IPS-15b (cell line): Measurements from ENCODE around the gene UBXN2A.
A peak's percentile ranks its signal among the peaks of the same experiment; 100 is the strongest.
"Not testable (repeated sequence)": the region's sequence is repeated elsewhere in the genome, so short reads cannot be mapped to it uniquely, and the experiment has no call there.

Experiments used
- H3K27me3 ChIP-seq: one replicate; pipeline ENCODE4 v1.6.1; 2013; ENCODE audit warnings: low read length; ENCODE audit not compliant: control insufficient read depth, insufficient read depth
- H3K36me3 ChIP-seq: one replicate; pipeline ENCODE4 v1.6.1; 2013; ENCODE audit warnings: low read length; ENCODE audit not compliant: control insufficient read depth, insufficient read depth
- H3K4me1 ChIP-seq: one replicate; pipeline ENCODE4 v1.6.1; 2013; ENCODE audit warnings: mild to moderate bottlenecking, low read length; ENCODE audit not compliant: control insufficient read depth, insufficient read depth
- H3K4me3 ChIP-seq: one replicate; pipeline ENCODE4 v1.5.1; 2013; ENCODE audit warnings: low read depth, low read length
- H3K9ac ChIP-seq: one replicate; pipeline ENCODE4 v1.6.1; 2013; ENCODE audit warnings: low read depth, mild to moderate bottlenecking, low read length
- H3K9me3 ChIP-seq: one replicate; pipeline ENCODE4 v1.6.1; 2013; ENCODE audit warnings: mild to moderate bottlenecking, low read length; ENCODE audit not compliant: control insufficient read depth, insufficient read depth

The UBXN2A gene

DNA sequence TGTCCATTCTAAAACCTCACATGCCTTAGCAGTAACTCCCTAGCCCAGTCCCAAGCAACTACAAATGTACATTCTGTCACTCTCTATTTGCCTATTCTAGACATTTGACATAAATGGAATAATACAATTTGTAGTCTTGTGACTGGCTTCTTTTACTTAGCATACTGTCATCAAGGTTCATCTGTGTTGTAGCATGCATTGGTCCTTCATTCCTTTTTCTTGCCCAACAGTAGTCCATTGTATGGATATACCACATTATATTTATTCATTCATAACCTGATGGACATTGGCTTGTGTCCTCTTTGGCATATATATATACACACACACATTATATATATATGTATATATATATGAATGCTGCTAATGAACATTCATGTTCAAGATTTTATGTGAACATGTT is 67.4 kb downstream of the UBXN2A start:
- Histone ChIP-seq H3K4me1 (peaks cover 3% of the 10 kb centered on the region), H3K4me3 (no peak overlapping the region), H3K9ac (no peak overlapping the region), H3K36me3 (no peaks in the 10 kb centered on the region), H3K27me3 (peaks cover 4% of the 10 kb centered on the region), H3K9me3 (no peaks in the 10 kb centered on the region)

DNA sequence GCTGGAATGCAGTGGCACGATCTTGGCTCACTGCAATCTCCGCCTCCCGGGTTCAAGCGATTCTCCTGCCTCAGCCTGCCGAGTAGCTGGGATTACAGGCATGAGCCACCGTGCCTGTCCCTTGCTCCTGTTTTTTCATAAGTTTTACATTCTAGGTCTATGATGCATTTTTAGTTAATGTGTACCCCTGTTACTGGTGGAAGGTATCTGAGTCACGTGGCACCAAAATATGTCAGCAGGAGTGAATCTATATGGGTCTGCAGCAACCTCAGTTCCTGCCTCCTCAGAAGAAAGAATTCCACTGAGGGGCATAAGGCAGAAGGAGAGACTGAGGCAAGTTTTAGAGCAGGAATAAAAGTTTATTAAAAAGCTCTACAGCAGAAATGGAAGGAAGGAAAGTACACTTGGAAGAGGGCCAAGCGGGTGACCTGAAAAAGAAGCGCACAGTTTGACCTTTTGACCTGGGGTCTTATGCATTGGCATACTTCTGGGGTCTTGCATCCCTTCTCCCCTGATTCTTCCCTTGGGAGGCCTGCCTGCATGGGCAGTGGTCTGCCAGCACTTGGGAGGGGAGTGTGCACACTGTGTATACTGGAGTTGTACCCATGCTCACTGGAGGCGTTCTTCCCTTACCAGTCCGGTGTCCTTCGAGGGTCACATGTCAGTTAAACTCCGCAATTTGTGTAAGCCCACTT is 68.6 kb downstream of the UBXN2A start:
- H3K36me3 ChIP-seq: no peaks in the 10 kb centered on the region
- H3K4me3 ChIP-seq: no peak overlapping the region
- no peak overlapping the region for H3K9ac ChIP-seq
- H3K9me3 ChIP-seq: no peaks in the 10 kb centered on the region
- peaks cover 4% of the 10 kb centered on the region for H3K27me3 ChIP-seq
- H3K4me1 ChIP-seq: peaks cover 3% of the 10 kb centered on the region

DNA sequence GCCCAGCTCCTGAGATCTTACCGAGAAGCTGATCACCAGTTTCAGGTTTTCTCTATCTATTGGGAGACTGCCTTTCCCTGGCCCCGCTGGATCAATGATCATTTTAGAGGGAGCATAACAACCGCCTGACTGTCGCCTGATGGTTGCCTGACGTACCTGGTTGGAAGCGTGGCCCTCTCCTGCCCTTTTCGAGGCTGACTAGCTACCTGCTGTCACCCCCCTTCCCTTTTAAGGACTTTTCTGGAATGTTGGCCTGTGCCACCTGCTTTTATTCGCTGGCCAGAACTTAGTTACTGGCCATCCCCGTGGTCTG is 69.1 kb downstream of the UBXN2A start:
- H3K27me3 ChIP-seq: peaks cover 4% of the 10 kb centered on the region
- peak overlapping the region; percentile 54 for H3K4me3 ChIP-seq
- H3K9ac ChIP-seq: no peak overlapping the region
- H3K4me1 ChIP-seq: peaks cover 3% of the 10 kb centered on the region
- H3K9me3 ChIP-seq: no peaks in the 10 kb centered on the region
- no peaks in the 10 kb centered on the region for H3K36me3 ChIP-seq

DNA sequence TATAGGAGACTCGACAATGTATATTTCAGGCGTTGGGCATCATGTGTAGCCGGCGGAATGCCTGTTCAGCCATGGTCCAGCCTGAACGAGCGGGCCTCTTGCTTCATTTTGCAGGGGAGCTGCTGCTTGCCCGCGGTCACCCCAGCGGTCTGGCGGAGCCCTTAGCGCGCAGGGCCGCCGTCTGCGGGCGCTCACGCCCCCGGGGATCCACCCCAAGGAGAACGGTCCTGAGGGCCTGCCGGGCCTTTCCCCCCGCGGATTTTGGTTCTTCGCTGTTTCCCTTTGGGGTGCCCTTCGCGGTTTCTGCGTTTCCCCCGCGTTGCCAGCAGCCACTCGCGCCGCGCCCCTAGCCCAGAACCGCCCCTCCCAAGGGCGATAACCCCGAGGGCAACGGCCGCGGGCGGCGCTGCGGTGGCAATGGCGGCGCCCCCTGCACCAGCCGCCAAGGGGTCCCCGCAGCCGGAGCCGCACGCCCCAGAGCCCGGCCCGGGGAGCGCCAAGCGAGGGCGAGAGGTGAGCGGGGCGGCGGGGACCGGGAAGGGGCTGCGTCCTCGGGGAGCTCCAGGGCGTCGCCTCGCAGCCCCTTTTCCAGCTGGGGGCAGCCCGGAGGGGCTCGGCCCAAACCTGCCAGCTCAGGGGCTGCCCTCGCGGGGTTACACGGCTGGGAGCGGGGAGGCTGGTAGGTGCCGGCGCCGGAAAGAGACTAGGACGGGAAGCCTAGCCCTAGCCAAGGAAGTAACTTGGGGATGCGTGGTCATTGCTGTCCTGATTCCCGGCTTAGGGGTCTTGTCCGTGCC is 69.6 kb downstream of the UBXN2A start, which contains the start of gene MFSD2B:
Gene MFSD2B (plus strand): TSS at position 406 of the 797 bp plus-strand sequence. CDS start 12 bp downstream, at position 418.
- Histone ChIP-seq H3K9me3 (no peaks in the 10 kb centered on the region), H3K4me1 (peaks cover 3% of the 10 kb centered on the region), H3K4me3 (peak within 1 kb of the TSS; percentile 54), H3K9ac (peak within 1 kb of the TSS; percentile 76), H3K36me3 (no peaks in the 10 kb centered on the region), H3K27me3 (peaks cover 4% of the 10 kb centered on the region)

DNA sequence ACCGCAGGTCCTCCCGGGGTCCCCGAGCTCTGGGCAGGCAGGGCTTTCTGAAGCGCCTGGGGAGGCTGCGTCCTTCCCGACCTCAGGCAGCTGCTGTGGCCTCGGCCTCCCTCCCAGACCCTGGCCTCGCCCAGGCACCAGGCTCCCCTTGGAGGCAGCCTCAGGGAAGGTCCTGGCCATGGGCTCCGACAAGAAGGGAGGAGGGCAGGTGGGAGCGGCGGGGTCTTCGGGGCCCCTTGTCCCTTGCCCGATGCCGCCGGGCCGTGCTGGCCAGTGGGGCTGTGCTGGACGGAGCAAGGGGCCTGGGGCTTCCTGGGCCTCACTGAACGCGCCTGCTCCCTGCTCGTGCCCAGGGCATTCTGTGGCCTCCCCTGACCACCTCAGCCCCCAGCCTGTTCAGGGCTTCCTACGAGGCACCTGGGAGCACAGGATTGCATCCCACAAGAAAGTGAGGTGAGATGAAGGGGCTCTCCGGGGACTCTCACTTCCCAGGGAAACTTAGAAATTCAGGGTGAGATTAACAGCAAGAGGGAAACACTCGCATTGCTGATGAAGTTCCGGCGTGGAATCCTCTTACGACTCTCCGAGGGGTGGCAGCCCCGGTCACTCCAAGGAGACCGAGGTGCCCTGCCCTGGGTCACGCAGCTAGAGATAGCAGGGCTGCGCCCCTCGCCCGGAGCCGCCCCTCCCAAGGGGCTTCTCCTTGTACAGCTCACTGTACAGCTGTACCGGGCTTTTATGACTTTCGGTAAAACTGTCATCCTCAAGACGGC is 70.4 kb downstream of the UBXN2A start:
- Histone ChIP-seq H3K36me3 (no peaks in the 10 kb centered on the region), H3K9me3 (no peaks in the 10 kb centered on the region), H3K9ac (peak overlapping the region; percentile 76), H3K4me1 (peaks cover 3% of the 10 kb centered on the region), H3K4me3 (peak overlapping the region; percentile 54), H3K27me3 (peaks cover 4% of the 10 kb centered on the region)

DNA sequence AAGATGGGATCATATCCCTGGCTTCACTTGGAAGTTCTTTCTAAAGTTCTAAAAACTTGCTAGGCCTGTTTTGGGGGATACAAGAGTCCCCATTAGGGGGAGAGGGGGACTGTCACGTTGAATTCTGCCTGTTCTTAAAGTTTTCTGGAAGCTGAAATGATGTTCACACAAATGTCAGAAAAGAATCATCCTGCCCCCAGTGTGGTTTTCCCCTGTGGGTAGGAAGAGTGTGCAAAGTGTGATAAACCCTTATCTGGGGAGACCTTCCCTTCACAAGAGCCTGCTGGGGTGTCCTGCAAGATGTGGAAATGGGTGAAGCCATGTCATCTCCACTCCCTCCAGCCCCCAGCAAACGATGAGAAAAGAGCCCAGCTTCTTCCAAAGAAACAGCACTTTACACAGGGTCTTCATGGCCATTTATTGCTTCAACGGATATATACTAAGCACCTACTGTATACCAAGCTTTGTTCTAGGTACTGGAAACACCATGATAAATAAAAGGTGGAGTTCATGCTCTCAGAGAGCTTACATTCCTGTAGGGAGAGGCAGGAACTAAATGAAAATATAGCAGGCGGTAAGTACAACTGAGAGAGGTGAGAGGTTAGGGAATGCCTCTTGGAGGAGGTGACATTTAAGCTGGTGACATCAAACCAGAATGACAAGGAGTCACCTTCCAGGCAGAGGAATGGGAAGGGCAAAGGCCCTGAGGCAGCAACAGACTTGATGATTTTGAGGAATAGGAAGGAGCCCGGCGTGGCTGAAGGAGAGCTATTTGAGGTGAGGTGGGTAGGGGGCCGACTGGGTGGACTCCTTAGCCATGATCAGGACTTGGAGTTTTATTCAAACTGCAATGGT is 71.2 kb downstream of the UBXN2A start:
- Histone ChIP-seq H3K4me1 (peaks cover 3% of the 10 kb centered on the region), H3K4me3 (no peak overlapping the region), H3K27me3 (peaks cover 4% of the 10 kb centered on the region), H3K9me3 (no peaks in the 10 kb centered on the region), H3K36me3 (no peaks in the 10 kb centered on the region), H3K9ac (no peak overlapping the region)

DNA sequence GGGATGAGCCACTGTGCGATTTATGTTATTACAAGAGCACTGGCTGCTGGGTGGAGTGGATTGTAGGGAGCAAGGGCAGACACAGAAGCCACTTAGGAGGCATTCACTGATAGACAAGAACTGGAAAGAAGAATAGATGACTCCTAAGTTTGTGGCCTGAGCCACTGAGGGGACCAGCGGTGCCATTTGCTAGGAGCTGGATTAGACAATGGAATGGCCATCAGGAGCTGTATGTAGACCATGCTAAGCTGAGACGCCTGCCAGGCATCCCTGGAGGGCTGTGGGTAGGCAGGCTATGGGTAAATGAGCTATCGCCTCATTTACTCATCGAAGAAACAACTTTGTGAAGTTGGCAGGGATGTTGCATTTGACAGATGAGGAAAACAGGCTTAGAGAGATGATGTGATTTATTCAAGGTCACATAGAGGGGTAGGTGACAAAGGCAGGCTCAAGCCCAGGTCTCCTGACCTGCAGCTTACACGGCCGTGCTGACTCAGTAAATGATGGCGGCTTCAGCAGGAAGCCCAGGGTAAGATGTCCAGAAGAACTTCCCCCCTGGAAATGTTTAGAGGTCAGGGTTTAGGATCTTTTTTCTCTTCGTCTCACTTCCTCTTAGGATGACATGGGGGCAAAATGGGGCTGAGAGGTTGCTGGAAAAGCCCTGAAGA is 72.4 kb downstream of the UBXN2A start:
- Histone ChIP-seq H3K9ac (no peak overlapping the region), H3K27me3 (peaks cover 4% of the 10 kb centered on the region), H3K9me3 (no peaks in the 10 kb centered on the region), H3K4me1 (peaks cover 3% of the 10 kb centered on the region), H3K4me3 (no peak overlapping the region), H3K36me3 (no peaks in the 10 kb centered on the region)

DNA sequence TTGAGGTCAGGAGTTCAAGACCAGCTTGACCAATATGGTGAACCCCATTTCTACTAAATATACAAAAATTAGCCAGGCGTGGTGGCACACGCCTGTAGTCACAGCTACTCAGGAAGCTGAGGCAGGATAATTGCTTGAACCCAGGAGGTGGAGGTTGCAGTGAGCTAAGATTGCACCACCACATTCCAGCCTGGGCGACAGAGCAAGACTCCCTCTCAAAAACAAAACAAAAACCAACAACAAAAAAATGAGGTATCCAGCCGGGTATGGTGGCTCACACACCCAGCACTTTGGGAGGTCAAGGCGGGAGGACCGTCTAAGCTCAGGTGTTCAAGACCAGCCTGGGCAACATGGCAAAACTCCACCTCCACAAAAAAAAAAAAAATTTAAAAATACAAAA is 74.6 kb downstream of the UBXN2A start:
- H3K36me3 ChIP-seq, H3K9ac ChIP-seq, H3K9me3 ChIP-seq, H3K4me1 ChIP-seq, H3K27me3 ChIP-seq, H3K4me3 ChIP-seq: not testable (repeated sequence)

DNA sequence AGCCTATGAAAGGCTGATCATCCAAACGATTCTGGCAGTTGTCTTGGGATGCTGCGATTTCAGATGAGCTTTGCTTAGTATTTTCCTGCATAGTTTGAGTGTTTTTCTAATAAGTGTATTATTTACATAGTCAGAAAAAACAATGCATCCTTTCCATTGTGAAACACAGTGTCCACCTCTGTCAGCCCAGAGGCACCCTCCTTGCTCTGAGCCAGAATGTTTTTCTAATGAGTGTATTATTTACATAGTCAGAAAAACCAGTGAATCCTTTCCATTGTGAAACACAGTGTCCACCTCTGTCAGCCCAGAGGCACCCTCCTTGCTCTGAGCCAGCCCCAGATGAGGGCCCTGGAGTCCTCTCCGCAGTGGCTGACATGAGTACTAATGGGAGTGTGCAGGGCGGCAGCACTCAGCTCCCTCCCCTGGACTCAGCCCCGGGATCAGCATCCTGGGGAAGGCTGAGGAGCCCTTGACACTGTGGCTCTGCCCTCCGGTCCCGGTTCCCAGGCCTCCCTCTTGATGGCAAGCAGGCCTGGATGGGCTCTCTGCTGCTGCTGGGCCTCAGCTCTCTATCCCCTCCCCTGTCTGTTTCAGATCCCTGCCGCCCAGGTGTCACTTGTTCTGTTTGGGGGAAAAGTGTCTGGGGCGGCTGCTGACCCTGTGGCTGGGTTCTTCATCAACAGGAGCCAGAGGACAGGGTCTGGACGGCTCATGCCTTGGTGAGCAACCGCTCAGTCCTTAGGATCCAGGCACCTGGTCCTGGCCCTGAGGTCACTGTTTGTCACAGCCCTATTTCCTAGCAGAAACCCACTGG is 75.5 kb downstream of the UBXN2A start:
- H3K4me3 ChIP-seq: no peak overlapping the region
- H3K27me3 ChIP-seq: no peaks in the 10 kb centered on the region
- H3K9ac ChIP-seq: no peak overlapping the region
- H3K4me1 ChIP-seq: no peaks in the 10 kb centered on the region
- no peaks in the 10 kb centered on the region for H3K36me3 ChIP-seq
- no peaks in the 10 kb centered on the region for H3K9me3 ChIP-seq

DNA sequence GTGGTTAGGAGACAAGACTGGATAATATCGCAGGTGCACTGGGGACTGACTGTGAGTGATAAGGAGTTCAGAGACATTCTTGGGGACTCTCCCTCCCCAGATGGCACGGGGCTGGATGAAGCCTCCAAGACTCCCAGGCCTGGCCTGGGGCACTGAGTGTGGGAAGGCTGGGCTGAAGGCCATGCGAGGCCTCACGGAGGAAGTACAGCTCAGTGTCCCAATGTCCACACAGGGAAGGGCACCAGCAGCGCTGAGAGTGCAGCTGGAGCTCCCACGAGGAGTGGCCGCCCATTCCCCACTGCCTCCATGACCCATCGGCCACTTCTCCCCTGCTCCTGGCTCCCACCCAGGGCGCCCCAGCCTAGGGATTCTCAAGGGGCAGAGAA is 76.1 kb downstream of the UBXN2A start:
- Histone ChIP-seq H3K9ac (no peak overlapping the region), H3K27me3 (no peaks in the 10 kb centered on the region), H3K4me1 (no peaks in the 10 kb centered on the region), H3K9me3 (no peaks in the 10 kb centered on the region), H3K36me3 (no peaks in the 10 kb centered on the region), H3K4me3 (no peak overlapping the region)
